HG03520 (cell line): ENCODE data around the gene MGRN1.

Experiments
- ATAC-seq: cut with Tn5 transposase; IDR thresholded peaks from one replicate; pipeline ENCODE4 v1.9.1; 2021; ENCODE audit warnings: mild to moderate bottlenecking, moderate library complexity; ENCODE audit not compliant: unreplicated experiment

Gene MGRN1

DNA sequence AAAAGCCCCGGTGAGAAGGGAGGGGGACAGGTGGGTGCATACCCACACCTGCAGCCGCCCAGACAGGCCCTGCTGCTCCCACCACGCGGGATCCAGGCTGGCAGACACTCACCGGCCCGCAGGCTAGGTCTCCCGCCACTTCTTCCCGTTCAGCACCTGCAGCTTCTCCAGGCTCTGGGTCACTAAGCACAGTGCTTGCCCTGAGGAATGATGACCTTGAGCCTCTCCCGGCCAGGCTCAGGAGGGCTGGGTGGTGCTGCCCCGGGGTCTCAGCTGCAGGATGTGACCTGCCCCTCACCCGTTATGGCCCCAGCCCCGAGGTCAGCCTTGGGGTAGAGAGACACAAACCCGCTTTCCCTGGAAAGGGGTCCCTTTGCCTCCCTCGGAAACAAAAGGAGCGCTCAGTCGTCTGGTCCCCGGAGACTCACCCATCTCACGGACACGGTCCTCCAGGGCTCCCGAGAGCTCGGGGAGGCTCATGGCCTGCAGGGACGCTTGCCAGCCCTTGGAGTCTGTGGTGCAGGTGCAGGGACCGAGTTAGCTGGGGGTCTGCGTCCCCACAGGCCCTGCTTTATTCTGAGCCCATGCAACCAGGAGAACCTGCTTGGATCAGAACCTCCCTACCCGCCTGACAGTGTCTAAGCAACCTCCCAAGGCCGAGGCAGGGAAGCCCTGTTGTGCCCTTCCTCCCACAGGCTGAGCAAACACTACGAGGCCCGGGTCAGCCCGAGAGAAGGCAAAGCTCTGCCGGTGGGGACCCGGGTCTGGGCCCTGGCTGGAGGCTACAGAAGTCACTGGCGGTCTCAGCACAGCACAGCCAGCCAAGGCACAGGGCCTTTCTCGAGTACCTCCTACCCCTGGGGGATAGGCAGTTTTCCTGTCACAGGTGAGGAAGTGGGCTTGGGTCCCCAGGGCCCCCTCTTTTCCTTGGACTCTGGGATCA, 72.5 kb downstream of the MGRN1 start:
- ATAC-seq = no peak

DNA sequence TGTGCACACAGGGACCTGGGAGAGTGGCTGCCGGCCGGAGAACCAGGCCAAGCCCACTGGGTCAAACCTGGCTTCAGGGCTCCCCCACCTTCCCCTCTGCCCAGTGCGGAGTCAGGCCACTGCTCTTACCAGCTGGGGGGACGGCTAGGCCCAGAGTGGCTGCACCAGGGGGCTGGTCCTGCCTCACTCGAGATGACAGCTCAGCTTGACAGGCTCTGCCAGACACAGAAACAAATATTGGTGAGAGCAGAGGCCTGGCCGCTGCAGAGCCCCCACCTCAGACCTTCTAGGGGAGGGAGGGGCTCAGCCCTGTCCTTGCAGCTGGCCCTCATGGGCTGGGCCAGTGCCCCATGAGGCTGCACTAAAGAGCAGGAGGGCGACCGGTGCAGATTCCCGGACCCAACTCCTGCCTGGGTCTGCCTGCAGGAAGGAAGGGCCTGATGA, 73.2 kb downstream of the MGRN1 start:
- ATAC-seq = no peak

DNA sequence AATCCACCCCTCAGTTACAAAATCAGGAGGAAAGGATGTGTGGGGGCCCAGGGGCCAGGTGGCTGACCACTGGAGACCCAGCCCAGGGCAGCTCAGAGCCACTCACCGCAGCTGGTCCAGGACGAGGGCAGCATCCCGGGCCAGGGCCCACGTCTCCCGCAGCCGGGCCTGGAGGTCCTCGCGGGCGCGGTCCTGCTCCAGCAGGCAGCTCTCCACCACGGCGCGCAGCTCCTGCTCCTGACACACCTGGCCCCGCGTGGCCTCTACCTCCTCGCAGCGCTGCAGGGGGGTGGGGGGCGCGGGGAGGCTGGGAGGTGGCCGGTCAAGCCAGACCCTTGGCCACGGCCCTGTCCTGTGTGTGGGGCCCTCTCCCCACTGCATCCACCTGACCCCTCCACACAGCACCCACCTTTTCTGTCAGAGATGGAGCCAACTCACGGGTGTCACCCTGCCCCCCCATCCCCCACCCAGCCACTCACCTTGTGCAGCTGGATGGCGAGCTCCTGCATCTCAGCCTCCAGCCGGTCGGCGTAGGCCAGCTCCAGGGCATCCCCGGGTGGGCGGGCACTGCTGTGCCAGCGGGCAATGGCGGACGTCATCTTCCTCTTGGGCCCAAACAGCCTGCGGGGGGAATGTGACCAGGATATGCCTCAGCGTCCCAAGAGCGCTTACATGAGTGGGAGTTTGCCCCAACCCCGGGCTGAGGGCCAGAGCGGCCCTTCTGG, 73.9 kb downstream of the MGRN1 start:
- ATAC-seq = no peak

DNA sequence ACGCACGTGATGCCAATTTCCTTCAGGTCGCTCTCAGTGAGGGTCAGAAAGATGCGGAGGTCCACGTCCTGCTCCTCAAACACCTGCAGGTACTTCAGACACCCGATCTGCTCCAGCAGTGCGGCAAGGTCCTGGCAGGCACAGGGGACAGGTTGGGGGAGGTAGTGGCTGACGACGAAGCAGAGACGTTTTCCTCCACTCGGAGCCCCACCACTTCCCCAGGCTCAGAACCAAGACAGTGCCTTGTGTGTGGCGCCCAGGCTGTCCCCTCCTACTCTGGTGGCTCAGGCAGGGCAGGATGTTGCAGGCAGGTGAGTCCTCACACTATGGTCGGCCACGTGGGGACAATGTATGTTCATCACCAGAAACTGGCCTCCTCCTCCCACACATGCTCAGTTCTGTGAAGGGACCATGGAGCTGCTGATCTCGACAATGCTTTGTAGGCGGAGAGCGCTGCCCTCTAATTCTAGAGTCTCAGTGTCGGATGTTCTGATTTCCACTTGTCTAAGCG, 74.5 kb downstream of the MGRN1 start:
- no peak for ATAC-seq

DNA sequence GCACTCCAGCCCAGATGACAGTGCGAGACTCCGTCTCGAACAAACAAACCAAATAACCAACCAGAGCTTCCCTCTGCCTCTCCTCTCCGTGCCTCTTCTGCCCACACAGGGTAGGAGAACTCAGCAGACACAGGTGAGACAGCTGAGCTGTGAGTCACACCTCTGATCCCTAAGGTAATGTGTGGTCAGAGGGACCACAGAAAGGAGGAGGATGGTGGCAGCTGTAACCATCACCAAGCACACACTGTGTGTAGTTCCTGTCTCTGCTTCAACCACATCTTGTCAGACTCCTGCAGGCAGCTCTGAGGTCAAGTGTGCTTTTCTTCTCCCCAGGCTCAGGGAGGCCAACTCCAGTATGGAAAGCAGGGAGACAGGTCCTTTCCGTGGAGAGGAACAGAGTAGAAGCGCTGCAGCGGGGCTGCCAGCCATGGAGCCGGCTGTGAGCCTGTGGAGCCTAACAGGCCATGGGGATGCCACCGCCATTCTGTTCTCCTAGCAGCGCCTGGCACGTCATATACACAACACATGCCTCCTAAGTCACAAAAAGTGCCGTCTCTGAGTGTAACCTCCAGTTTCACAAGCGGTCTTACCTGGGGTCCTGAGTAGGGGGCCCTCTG, 75.9 kb downstream of the MGRN1 start:
- ATAC-seq = no peak

DNA sequence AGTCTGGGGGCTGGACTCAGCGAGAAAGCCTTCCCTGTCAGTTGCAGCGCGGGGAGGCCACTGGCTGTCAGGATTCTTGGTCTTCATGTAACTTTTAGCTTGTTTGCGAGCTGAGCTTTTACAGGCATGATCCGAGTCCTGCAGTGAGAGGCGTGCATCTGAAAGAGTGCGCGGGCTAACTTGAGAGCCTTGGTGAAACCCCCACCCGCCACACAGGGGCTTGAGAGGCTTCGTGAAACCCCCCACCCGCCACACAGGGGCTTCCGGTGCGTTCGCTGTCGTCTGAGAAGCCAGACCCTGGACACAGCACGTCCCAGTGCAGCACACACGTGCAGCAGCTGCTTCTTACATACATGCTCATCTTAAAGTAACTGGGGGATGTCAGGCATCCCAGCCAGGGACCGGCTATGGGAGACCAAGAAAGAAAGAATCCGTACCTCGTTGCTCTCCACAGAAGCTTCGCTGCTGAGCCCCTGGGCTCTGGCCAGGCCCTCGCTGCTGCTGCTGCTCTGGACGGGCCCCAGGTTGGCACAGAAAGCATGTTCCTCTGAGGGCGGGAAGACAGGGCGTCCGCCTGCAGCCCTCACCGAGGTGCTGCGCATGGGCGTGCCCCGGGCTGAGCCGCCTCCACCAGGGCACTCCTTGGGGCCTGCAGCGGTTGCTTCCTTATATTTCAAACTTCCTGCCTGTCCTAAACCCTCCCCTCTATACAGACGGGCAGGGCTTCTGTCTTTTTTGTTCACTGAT, 76.5 kb downstream of the MGRN1 start:
- no peak for ATAC-seq

DNA sequence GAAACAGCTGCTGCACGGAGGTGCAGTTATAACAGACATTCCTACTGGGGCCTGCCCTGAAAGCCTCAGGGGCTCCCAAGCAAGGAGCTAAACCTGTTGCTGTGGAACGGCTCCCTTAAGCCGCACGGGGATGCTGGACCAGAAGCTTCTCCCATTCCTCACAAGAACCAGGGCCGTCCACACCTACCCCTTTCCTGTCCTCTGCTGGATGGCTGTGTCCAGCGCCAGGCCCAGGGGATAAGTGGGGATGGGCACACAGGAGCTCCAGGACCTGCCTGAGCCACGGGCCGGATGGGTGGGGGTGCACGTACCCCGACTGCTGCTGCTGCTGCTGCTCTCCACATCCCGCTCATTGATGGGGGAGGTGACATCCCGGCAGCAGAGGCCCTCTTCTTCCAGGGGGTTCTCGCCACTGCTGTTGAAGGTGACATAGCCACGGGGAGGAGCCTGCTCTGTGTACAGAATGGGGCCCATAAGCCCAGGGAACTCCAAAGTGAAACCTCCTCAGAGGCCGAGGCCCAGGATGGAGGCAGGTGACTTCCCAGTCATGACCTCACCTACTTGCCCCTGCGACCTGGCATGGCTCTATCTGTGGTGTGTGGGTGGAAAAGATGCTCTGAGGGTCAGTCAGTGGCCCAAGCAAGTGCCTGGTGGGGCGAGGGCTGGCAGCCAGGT, 77.3 kb downstream of the MGRN1 start:
- ATAC-seq = no peak

DNA sequence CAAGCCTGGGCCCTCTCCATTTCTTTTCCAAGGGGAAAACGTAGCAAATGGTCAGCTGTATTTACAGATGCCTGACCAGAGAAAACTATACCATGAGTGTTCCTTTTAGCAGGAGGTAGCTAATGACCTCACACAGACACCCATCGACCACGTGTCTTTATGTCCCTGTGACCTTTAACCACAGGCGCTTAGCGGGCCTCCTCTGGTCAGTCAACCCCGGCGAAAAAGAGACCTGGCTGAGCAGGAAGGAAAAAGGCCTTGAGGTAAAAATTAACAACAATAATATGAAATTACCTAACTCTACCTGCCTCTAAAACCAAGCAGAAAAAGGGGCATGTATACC, 77.8 kb downstream of the MGRN1 start:
- ATAC-seq = no peak

DNA sequence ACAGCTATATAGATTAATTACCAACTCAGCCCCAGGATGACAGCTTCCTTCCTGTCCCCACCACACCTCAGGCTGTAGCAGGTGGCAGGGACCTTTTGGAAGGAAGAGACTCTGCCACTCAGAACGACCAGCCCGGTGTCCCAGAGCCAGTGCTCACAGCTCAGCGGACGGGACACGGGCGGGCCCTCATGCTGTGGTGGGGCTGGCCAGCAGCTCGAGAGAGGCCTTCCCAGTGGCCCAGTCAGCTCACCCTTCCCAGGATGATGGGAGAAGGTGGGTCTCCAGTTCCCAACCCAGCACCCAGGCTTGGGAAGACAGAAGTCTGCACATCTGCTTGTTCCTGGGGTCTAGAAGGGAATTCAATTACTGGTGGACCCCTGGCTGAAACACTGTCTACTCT, 79.3 kb downstream of the MGRN1 start:
- no peak for ATAC-seq

DNA sequence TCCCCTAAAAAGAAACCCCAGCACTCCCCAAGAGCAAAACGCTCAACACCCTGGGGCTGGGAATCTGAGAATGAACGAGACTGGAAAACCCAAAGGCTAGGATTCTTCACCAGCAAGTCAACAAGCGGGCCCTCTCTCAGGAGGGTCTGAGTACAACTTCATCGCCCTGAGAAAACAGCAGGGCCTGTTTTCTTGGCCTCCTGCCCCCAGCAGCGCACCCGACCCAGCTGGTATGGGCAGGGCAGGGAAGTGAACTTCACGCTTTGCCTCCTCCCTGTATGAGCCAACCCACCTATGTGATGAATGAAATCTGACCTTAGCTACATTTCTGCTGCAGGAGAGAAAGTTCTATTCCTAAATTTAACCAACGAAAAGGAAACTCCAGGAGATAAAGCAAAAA, 79.9 kb downstream of the MGRN1 start:
- no peak for ATAC-seq

DNA sequence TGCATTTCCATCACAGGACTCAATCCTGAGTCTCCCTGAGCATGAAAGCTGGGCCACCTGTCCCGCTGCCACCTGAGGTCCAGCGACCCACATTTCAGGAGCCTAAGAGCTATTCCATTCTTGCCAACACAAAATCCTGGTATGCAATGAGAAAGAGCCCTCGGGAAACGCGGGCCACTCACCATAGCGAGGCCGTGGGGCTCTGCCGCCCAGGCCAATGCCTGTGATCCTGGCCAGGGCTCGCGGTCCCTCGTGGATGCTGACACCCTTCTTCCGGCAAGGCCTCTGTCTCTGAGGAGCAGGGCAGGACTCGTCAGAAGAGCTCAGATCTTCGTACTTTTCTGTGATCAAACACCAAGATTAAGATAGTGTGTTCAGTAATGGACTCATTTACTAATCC, 80.3 kb downstream of the MGRN1 start:
- ATAC-seq = no peak

DNA sequence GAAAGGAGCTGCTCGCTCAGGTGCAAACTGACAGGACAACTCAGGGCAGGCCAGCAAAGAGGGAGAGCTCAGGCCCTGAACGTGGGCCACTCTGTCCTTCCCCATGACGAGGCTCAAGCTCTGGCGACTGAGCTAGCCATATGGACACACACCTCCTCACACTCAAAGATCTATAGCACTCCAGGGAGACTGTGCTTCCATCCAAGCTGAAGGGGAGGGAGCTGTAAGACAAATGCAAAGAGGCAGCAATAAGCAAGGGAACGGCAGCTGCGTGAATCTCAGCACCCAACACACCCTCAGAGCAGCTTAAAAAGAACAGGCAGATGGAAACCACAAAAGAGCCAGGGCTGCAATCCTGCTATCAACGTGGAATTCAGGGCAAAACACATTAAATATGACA, 82.2 kb downstream of the MGRN1 start:
- no peak for ATAC-seq

DNA sequence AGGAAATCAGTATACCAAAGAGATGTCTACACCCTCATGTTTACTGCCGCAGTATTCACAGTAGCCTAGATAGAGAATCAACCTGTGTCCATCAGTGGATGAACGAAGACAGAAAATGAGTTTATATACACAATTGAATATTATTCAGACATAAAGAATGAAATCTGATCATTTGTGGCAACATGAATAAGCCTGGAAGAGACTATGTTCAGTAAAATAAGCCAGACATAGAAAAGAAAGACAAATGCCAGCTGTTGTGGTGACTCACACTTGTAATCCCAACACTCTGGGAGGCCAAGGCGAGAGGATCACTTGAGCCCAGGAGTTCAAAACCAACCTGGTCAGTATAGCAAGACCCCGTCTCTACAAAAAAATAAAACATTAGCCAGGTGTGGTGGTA, 84.9 kb downstream of the MGRN1 start:
- no peak for ATAC-seq

DNA sequence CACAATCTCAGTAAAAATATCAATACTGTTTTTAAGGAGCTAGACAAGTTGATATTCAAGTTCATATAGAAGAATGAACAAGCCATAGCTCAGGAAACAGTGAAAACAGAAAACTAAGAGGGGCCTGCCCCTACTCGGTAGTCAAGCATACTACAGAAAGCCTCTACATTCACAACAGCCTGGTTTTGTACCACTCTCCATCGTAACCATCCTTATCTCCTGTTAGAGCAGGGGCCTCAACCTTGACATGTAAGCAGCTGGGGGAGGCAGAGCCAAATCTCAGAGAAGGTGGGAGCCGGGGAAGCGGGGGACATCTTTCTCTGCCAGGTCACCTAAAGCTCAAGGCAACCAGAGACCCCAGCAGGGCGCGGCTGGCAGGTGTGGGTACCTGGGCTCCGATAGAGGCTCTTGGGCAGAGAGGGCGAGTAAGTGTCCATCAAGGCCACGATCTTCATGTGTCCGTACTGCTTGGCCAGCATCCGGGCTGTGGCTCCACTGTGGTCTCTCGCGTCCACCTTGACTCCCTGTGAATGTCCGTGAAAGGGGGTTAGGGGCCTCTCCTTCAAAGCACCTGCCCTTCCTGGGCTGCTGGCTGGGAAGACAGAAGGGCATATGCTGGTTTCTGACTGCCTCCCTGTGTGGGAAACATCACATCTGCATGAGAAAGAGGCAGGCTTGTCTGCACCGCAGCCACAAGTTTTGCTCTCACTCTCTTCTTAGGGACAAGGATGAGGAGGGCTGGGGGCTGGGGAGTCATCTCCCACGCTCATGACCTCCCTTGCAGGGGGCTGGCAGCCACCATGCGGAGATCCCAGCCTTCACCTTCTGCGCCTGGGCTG, 89.3 kb downstream of the MGRN1 start:
- ATAC-seq = no peak

DNA sequence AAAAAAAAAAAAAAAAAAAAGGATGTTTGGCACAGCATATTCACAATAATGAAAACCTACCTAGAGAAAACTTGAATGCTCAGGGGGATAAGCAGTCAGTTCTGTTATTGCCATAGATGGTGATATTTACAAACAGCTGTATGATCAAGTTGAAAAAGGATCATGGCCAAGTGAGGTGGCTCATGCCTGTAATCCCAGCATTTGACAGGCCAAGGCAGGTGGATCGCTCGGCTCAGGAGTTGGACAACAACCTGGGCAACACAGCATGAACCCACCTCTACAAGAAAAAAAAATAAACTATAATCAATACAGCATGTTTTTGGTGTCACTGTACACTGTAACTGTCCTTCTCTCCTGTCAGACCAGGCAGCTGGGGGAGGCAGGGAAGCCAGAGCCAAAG, 90.4 kb downstream of the MGRN1 start:
- ATAC-seq = no peak

DNA sequence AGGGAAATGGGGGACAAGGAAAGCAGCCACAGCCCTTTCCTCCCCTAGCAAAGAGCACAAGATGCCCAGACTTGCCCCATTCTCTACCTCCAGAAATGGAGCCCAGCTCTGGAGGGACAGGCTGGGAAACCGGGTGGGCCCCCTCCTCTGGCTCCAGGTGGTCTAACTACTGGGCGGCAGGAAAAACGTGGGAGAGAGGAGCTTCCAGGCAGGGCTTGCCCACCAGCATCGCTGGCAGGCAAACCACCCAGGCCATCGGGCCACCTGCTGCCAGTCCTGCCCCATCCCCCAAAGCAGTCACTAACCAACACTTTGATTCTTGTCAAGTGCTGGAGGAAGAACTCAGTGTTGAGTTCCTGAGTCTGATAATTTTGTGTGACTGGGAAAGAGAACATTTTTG, 93.8 kb downstream of the MGRN1 start:
- no peak for ATAC-seq

DNA sequence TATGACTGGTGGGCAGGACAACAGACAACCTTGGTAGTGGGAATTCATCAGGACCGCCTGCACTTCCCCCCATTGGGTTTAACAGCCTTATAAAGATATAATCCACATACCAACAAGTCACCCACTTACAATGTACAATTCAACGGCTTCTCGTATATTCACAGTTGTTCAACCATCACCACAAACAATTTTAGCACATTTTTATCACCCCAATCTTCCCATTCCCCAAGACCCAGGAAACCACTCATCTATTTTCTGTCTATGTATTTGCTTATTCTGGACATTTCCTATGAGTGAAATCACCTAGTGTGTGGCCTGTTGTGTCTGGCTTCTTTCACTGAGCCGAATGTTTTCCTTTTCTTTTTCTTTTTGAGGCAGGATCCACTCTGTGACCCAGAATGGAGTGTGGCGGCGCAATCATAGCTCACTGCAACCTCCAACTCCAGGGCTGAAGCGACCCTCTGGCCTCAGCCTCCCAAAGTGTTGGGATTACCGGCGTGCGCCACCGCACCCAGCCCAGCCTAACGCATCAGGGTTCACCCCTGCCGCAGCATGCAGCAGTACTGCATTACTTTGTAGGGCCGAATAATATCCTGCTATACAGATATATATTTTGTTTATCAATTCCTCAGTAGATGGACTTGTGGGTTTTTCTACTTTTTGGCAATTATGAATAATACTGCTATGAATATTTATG, 98.6 kb downstream of the MGRN1 start:
- ATAC-seq = no peak

DNA sequence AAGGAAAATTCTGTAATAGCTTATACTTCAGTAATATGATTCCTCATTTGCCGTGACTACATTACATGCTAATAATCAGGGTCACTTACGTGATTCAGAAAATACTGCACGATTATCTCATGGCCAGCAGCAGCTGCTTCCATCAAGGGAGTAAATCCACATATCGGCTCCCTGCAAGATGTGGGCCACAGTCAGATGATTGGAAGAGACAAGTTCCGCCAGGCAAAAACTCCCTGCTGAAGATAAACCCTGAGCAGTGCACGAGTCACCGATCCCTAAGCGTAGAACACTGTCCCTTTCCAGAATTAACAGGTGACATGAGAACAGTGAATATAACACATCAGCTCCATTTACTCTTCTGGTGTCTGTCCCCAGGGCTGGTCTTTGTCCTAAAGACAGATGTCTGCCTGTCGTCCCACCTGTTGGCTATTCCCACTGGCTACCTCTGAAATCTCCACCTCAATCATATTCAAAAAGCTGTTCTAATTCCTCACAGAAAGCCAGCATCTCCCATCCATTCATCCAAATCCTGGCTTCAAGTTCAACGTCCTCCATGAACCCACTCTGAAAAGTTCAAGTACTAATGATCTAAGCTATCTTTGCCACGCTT, 100.1 kb downstream of the MGRN1 start:
- ATAC-seq = no peak
